HK-2 (cell line): Measurements from ENCODE around the gene FOXP1.

Experiments
- DNase-seq: peaks from one replicate; pipeline ENCODE4 v3.0.0-alpha.2; 2018; ENCODE audit not compliant: unreplicated experiment

The FOXP1 gene

DNA sequence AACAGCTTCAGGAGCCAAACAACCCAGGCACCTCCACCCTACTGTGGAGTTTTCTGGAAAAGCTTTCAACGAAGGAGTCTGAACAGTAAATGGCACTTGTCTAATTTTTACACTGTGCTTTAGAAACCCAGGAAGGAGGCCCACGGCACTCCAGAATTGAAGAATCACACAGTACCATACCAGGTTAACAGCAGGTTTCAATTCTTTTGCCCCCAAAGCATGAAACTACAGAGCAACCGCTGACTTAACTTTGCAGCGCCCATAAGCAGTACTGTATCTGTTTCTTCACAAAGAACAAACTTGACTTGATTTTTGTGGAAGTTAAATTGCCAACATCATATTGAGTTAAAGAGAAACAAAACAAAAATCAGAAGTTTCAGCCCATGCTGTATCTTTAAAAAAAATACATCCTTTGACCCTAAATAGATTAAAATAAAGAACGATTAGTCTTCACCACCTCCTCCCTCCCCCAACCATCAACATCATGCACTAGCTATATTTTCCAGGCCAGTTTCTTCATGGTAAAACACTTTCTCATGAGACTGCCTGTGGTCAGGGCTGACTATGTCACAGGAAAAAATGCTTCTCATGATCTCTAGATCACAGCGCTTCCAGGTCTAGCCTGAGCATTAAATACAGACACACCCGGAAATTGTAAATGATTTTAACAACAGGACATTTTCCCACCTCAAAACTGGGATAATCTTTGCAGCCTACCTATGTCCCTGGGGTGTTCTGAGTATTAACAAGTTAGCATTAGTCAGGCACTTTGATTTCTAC lies 456.3 kb downstream of the FOXP1 start:
- DNase-seq: no peak

- DNase-seq: no peak
Observed at GRCh38 chr3:71125738-71126137, 457.8 kb downstream of the FOXP1 start.

- no peak for DNase-seq
Observed at GRCh38 chr3:71124048-71124447, 459.5 kb downstream of the FOXP1 start.

DNA sequence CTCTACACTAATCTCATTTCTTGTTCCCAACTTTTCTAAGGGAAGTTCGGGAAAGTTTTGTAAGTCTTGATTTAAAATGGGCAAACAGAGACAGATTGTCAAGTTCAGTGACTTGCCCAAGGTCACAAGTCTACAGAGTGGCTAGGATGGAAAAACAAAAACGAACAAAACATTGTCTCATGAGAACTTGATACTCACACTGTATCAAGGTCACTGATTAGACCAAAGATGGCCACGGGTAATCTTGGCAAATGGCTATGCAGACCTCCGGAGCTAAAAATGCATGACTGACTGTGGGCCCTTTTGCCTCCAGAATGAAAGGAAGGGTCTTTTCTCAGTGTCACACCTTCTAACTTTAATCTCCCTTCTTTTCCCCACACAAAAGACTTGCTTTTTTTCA lies 460.9 kb downstream of the FOXP1 start:
- DNase-seq: no peak

DNA sequence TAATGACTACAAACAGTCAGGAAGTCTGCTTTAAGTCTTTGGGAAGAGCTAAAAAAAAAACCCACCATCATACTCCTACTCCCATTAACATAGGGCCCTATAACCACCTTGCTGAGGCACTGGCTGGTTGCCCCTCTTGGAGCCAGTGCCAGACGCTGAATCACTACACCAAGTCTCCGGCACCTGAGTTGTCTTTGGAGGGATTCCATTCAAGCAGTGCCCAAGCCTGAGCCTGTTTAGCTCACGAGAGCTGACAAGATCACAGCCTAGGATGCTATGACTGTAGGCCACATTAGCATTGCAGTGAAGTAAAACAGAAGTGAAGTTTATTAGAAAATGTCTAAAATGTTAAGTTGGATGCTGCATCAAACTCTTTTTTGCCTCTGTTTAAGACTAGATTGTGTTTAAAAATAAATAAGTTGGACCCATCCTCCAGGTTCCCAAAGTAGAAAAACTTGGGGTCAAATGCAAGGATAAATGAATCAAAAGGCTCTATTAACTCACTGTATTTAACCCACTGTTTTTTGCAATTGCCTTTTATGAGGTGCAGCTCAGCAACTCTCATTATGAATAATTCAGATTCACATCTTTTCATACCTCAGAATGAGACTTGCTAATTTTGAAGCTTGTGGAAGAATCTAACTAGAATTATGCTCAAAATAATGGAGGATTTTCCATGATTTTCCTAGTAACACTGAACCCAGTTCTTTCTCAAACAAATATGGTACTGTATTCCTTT lies 461.9 kb downstream of the FOXP1 start:
- DNase-seq: no peak

GRCh38 chr3:71120012-71120411 lies 463.5 kb downstream of the FOXP1 start:
- DNase-seq: no peak

DNA sequence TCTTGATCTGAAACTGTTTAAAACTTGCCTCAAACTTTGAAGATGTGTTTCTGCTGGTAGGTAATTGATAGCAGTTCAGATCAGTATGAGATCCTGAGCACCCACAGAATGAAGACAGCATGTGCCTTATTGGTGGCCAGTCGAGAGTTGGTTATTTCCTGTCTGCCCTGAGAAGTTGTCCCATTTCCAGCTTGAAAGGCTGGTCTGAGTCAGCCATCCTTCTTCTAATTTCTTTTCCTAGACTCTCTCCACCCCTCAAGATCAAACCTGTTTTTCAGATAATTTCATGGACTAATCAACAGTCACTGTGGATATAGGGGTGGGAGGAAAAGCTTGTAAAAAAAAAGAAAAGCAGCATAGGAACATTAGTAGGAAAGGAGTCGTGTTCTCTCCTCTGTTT lies 464.4 kb downstream of the FOXP1 start:
- DNase-seq: no peak

- no peak for DNase-seq
Observed at GRCh38 chr3:71118436-71118835, 465.1 kb downstream of the FOXP1 start.

- no peak for DNase-seq
Observed at GRCh38 chr3:71117572-71118247, 465.8 kb downstream of the FOXP1 start.

GRCh38 chr3:71114610-71115009 lies 468.9 kb downstream of the FOXP1 start:
- no peak for DNase-seq

- DNase-seq: no peak
Observed at GRCh38 chr3:71112576-71112975, 471.0 kb downstream of the FOXP1 start.

DNA sequence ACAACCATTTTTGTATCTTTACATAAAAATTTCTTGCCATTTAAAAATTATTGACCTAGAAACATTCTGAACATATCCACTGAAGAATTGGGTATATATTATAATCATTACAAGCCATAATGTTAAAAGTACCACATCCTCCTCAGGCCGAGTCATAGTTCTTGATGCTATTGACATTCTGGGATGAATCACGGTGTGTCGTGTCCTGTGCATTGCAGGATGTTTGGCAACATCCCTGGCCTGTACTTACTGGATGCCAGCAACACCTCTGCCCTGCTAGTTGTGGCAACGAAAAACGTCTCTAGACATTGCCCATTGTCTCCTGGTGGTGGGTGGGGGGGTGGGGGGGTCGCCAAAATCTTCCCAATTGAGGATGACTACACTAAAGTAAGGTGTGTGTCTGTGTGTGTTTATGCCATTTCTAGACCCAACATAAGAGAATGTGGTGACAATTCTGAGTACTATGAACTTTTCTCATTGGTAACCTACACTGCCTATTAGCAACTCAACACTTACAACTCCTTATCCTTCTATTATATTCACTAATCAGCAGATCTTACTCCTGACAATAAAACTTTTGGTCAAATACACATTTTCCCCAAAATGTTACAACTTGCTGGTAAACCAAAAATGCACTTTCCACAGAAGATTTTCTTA lies 471.6 kb downstream of the FOXP1 start:
- DNase-seq: peak; percentile 24

DNA sequence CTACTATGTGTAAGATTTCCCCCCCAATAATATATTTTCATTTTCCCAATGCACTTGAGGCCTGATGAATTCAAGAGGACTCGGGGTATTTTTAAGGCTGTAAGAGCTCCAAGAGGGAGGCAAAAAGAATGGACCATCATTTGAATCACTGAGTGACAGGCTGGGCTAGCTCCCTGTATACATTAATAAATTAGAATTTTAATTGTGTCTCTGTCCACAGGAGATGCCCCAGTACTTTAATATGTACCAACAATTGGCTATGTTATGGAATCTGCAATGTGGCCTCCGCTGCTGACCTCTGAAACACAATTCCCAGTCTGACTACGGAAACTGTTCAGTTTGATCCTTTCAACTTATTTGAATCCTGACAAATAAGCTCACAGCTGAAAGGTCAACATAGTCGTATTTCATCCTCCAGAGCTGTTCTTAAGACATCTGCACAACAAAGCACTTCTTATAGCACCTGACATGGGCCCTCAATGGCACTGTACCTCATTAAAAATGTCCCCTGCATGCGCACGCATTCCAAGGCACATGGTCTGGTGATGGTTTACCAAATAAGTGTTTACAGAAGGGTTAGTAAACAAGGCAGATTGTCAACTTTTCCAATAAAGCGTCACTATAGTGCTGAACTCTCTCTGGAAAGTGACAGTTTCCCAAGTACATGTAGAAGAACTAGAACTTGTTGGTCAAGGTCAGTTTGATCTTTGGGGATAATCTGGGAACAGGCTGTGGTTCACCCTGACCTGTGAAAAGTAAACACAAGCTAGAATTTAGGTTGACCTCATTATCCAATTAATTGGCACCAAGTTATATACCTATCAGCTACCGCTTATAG lies 472.9 kb downstream of the FOXP1 start:
- no peak for DNase-seq

DNA sequence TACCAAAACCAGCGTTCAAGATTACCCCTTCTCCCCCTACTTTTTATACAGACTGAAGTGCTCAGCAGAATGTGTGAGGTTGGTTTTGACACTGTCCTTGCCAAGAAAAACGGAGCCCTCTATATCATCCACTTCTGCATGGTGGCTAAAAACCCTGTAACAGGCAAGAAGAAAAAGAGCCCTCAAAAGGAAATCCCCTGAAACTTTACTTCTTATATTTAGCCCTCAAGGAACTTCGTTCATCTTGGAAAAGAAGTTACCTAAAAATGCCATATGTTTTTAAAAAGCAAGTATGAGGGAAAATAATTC lies 473.6 kb downstream of the FOXP1 start:
- no peak for DNase-seq

DNA sequence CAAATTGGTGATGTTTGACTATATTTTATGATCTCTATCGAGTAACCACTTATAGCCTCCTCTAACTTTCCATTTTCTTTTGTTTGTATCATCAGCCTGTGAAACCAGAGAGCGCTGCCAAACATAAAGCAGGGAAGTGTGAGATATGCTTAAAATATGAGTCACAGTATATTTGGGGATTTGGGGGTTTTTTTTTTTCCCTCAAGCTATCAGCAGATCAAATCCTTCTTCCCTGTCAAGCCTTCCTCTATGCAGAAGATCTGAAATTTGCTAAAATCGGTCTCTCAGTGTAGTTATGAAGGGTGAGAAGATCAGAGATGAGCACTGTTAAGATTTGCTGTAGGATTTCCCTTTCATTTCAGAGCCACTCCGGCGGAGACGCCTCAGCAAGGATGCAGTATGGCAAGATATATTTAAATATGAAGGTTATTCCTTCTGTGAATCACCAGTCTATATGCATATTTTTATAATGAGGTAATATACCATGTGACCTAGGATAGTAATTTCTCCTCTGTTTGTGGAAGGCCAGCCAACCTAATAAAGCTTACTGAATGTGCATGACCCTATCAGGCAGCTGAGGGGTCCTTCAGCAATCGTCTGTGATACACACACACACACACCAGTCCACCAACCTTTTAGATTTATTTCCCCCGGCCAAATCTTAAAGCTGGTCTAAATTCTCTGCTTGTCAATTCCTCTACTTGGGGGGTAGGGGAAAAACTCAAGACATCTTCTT lies 474.1 kb downstream of the FOXP1 start:
- DNase-seq: no peak

DNA sequence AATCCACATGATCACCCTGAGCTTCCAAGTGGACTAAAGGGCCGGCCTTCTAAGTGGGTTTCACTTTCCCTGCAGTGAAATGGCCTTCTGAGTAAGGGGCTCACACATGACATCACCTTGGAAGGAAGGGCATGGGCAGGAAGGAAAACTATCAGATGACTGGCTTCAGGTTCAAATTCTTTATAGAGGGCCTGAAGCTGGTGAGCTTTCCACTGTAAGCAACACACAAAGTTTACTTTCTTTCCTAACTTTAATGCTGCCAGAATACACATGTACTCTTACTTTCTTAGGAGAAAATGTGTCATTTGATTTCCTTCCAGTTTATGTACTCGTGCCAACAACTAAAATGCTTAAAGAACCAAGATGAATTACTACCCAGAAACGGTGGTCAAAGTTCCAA lies 475.6 kb downstream of the FOXP1 start:
- no peak for DNase-seq

- DNase-seq: no peak
Observed at GRCh38 chr3:71104976-71105375, 478.6 kb downstream of the FOXP1 start.

GRCh38 chr3:71104556-71104955 lies 479.0 kb downstream of the FOXP1 start:
- DNase-seq: no peak

- no peak for DNase-seq
Observed at GRCh38 chr3:71104121-71104541, 479.4 kb downstream of the FOXP1 start.

DNA sequence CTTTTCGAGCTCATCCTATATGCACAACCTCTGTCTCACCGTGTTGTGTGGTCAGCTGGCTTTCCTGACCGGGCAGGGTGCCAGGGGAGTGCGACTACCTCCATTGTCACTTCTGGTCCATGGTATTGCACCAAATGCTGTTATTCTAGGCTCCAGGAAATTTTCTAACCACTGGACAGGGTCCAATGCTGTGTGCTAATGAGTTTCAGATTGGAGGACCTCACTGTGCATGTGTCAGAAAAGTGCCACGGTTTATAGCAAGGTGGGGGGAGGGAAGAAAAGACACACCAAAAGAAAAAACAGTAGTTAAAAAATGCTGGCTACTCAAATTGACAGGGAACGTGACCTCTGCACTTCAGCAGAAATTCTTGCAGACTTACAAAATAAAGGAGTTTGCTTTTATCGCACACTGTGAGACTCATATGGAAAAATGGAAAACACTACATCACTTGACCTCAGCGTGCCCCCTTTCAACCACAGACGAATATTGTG lies 480.1 kb downstream of the FOXP1 start:
- DNase-seq: peak; percentile 26
